GM18502 (cell line): ENCODE results near the gene CEACAM18.
"Not testable (repeated sequence)": the region's sequence is repeated elsewhere in the genome, so short reads cannot be mapped to it uniquely, and the experiment has no call there.

Source experiments
- ATAC-seq: cut with Tn5 transposase; IDR thresholded peaks from one replicate; pipeline ENCODE4 v1.9.1; 2021; ENCODE audit warnings: mild to moderate bottlenecking; ENCODE audit not compliant: unreplicated experiment, poor library complexity

Gene CEACAM18

GRCh38 chr19:51489113-51489512 lies 10.8 kb downstream of the CEACAM18 start:
- ATAC-seq, result no peak

GRCh38 chr19:51490676-51491075 lies 12.3 kb downstream of the CEACAM18 start:
- ATAC-seq, result no peak

DNA sequence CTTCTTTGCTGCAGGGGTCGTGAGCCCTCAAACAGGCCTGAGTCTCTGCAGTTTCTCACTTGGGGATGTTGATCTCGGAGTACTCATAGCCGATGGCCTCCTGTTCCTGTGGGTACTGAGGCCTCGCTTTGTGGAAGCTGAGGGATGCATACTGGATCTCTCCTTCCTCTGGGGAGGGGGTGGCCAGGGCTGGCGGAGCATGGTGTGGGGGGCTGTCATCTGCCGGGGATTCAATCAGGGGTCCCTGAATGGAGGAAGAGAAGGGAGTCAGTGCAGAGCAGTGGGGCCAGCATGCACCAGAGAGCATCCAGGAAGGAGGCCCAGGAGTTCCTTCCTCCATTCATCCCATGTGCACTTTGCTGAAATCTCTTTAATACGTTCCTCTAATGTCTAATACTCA lies 13.2 kb downstream of the CEACAM18 start:
- no peak for ATAC-seq

DNA sequence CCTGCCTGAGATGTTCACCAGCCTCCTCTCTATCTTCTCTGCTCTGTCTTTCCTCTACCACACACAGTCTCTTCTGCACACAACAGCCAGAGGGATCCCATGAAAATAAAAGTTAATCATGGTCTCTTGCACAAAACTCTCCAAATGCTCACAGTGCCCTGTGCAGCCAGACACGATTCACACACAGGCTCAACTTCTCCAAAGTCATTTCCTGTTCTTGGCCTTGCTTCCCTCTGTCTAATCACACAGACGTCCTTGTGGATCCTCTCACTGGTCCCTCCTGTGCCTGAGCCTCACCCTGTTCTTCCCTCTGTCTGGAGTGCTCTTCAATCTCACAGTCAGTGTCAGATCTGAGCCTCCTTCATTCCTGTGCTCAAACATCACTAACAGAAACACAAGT lies 15.4 kb downstream of the CEACAM18 start:
- ATAC-seq, result no peak

- no peak for ATAC-seq
Observed at GRCh38 chr19:51497666-51498065, 19.3 kb downstream of the CEACAM18 start.

DNA sequence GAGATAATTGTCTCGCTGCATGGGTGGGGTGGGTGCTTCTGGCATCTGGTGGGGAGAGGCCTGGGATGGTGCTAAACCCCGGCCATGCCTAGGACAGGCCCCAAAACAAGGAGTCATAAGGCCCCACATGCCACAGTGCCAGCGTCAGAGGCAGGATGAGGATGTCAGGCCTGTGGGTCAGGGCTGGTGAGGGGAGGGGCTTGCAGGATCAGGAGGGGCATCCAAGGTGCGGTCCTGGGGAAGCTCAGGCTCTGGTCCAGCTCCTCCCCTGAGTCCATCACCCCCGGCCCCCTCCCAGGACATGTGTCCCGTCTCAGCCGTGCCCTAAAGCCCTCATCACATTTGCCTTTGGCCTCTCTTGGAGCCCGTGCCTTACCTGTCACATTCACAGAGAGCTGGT lies 22.6 kb downstream of the CEACAM18 start:
- ATAC-seq, result not testable (repeated sequence)

GRCh38 chr19:51501594-51502263 lies 23.4 kb downstream of the CEACAM18 start, which contains the start of gene SIGLEC12:
Gene SIGLEC12, minus strand, starts transcription at chr19:51501800. Its CDS starts 67 bp downstream, at chr19:51501733.
- no peak for ATAC-seq

- ATAC-seq, result no peak
Observed at GRCh38 chr19:51503286-51503817, 25.0 kb downstream of the CEACAM18 start.

- no peak for ATAC-seq
Observed at GRCh38 chr19:51503896-51504295, 25.6 kb downstream of the CEACAM18 start.

DNA sequence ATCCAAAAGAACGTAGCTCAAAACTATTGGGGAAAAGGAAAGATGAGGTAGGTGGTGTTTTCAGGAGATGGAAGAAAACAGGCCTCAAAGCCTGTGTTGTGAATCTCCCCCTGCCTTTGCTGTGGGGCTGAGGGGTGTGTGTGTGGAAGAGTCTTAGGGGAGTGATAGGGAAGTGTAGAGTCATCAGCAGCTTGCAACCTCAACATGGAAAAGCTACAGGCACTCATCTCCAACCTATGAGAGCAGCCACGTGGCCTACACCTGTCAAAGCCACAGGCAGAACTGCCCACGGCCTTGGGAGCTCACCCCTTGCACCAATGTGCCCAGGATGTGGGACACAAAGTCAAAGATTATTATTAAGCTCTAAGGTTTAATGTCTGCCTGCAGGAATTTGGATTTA lies 27.6 kb downstream of the CEACAM18 start:
- ATAC-seq, result no peak

GRCh38 chr19:51507192-51507591 lies 28.9 kb downstream of the CEACAM18 start:
- no peak for ATAC-seq

- no peak for ATAC-seq
Observed at GRCh38 chr19:51507640-51508058, 29.3 kb downstream of the CEACAM18 start.

DNA sequence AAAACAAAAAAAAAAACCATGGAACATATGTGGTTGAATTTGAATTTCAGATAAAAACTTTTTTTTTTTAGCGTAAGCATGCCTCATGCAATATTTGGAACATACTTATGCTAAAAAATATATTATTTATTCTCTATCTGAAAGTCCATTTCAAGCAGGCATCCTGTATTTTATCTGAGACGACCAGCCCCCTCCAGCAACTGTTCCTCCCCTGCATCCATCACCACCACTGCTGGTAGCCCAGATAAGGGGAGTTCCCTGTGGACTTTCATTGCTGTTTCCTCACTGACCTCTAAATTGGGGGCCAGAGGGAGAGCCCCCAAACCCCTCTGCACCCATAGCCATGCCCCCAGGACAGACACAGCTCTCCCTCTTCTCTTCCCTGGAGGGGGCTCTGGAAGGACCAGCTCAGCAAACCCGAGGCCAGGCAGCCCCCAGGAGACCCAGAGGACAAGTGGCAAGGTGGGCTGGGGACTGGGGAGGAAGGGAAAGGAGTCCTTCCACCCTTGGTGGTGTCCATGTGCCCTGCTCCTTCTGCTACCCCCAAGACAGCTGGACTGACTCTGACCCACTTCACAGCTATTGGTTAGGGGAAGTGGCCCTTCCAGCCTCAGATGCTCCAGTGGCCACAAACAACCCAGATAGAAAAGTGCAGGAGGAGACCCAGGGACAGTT lies 29.9 kb downstream of the CEACAM18 start:
- ATAC-seq, result no peak

- ATAC-seq, result no peak
Observed at GRCh38 chr19:51509823-51510660, 31.7 kb downstream of the CEACAM18 start.

- no peak for ATAC-seq
Observed at GRCh38 chr19:51511353-51511752, 33.0 kb downstream of the CEACAM18 start.

GRCh38 chr19:51513968-51514367 lies 35.6 kb downstream of the CEACAM18 start:
- ATAC-seq, result no peak

- ATAC-seq, result no peak
Observed at GRCh38 chr19:51514866-51515481, 36.6 kb downstream of the CEACAM18 start.

DNA sequence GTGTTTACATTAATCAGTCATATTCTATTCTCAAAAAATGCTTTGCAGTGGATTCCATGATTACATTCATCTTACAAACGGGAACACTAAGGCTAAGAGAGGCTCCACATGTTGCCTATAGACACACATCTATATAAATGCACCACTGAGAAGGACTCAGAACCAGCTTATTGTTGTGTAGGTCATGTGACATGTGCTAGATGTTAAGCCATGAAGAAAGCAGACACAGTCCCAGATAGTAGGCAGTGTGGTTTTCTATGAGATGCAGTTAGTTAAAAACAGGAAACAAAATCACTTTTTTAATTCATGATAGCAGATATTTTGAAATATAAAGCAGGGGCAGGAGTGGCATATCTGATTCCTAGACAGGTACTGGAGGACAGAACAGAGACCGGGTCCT lies 42.4 kb downstream of the CEACAM18 start:
- no peak for ATAC-seq

DNA sequence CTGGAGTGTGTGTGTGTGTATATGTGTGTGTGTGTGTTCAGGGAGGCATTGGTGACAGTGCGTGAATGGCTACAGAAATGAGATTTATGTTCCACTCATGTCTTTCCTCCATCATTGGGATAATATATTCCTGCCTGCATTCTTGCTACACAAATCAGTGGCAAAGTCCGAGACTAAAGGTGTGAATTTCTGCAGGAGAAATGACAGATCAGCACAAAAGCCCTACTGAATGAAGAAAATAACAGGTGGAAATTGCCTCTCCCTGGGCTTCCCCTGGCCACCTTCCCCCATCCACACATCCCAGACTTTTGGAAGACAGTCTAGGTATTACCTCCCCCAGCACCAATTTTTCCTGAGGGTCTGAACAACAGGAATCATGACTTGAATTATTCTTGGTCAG lies 43.0 kb downstream of the CEACAM18 start:
- ATAC-seq, result no peak

GRCh38 chr19:51521781-51522180 lies 43.4 kb downstream of the CEACAM18 start:
- ATAC-seq, result no peak
